HT-29 (cell line): Measurements from ENCODE around the gene PERP. TPM values are rescaled to one million over a fixed set of nuclear protein-coding genes. Genes with fewer than 3 reads are reported as not detected.
"Not testable (repeated sequence)": the region's sequence is repeated elsewhere in the genome, so short reads cannot be mapped to it uniquely, and the experiment has no call there.

Experiments
- DNase-seq: peaks from one replicate; pipeline ENCODE4 v3.0.0-alpha.2; 2015; ENCODE audit warnings: low spot score
- total RNA-seq: library from RNA; depleted of rRNA; stranded (reverse); fragments of >200 nt; shearing (Covaris generic); gene quantifications from 2 replicates; pipeline ENCODE4 v1.2.3, GENCODE V29; 2014; rRNA removed

The PERP gene
- total RNA-seq, result 69.0 and 71.2 TPM in 2 replicates

DNA sequence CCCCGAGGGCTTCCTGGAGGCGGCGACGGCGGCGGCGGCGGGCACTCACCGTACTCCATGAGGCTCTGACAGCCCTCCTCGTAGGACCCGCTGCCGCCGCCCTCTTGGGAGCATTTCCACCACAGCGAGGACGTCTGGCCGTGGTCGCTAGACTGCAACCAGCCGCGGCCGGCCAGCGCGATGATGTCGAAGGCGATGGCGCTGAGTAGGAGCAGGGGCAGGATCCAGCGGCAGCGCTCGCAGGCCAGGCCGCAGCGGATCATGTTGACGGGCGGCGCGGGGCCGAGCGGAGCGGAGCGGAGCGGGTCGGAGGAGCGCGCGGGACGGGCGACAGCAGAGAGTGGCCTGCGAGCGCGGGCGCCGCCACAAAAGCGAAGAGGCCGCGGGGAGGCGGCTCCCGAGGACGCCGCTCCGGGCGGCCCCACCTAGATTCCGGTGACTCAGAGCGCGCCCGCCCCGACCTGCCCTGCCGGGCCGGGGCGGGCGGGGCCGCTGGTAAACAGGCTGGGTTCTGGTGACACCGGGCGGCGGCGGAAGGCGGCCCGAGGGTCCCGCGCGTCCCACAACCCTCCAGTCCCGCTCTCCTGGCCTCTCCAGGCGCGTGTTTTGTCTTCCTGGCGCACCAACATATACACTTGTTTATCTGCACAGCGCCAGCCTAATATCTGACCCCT, at the start of gene PERP:
Gene PERP, minus strand, starts transcription at position 342 of the 674 bp plus-strand sequence. Its CDS starts 79 bp downstream, at position 263.
- DNase-seq, result peak; percentile 88

DNA sequence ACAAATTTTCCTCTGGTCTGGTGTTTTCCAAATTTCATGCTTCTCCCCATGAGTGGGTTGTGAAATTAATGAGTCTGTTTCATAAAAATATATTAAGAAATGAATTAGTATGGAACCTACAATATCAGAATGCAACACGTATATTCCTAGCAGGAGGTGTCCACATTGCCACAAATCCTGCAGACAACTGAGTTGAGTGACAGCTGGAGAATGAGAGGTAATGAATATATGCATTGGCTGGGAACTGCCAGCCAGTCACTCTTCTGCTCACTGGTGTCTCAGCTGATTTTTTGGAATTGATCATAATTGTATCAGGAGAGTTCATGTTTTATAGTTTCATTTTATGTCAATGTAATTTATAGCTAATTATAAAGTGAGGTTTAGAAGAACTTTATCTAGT, 48.2 kb upstream of the PERP start:
- no peak for DNase-seq

DNA sequence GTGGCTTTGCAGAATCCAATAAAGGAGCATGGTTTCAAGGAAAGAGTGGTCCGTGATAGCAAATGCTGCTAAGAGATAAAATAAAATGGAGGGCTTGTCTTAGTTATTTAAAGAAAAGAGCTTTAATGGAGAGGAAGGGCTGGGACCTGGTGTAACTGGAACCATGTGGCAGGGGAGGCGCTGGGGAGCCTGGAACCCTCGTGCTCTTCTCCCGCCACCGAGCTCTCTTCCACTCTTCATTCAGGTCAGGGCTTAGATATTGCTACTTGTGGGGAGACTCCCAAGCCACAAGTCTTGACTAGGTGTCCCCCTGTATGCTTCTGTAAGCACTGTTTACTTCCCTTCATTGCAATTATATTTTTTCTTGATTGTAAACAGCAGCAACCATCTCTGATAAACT, 39.3 kb upstream of the PERP start:
- no peak for DNase-seq

DNA sequence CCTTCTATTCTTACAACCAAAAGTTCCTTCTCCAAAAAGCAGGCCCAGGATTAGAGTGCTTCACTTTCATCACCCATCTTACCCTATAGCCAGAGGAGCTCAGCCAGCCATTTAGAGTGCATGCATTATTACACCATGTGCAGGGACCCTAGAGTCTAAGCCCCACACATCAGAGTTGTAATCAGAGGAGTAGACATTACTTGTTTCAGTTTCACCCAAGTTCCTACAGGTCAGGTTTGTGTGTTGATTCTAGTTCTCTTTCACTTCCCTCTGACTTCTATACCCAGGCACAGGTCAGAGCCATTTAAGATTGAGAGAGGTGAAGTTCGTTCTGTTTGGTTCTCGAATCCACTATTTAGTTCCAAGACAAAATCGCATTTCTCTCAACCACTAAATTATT, 38.2 kb upstream of the PERP start:
- DNase-seq, result no peak

DNA sequence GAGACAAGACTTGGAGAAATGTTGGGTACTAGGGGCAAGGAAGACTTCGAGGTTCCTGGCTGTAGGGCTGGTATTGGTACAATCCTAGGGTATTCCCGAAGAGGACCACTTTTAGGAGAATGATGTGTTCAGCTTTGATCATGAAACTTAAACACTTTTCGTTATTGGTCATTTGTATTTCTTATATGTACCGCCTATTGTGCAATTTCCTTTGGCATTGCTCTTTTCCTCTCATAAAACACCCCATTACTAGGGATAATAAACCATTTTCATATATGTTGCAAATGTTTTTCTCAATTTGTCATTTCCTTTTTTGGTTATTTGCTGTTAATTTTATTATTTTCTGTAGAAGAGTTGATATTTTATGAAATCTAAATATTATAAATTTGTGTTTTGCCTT, 35.6 kb upstream of the PERP start:
- DNase-seq, result no peak

DNA sequence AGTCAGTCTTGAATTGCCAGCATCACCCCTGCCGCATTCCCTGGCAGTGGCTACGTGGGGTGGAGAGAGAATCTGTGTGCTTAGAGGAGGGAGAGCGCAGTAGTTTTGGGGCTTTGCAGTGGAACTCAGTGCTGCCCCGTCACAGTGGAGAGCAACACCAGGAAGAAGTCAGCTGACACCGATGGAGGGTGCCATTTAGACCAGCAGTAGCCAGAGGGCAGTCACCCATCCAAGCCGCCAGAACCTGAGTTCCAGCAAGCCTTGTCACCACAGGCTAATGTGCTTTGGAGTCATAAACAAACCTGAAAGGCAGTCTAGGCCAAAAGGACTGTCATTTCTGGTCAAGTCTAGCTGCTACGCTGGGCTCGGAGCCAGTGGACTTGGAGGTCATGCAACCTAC, 22.0 kb upstream of the PERP start:
- no peak for DNase-seq

DNA sequence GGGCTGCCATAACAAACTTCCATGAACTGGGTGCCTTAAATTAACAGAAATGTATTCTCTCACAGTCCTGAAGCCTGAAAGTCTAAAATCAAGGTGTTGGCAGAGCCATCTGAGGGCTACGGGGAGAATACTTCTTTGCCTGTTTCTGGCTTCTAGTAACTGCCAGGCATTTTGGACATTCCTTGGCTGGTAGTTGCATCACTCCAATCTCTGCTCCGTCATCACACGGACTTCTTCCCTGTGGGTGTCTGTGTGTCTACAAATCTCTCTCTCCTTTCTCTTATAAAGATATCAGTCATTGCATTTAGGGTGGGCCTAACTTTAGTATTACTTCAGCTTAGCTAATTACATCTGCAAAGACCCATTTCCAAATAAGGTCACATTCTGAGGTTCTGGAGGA, 20.9 kb upstream of the PERP start:
- no peak for DNase-seq

DNA sequence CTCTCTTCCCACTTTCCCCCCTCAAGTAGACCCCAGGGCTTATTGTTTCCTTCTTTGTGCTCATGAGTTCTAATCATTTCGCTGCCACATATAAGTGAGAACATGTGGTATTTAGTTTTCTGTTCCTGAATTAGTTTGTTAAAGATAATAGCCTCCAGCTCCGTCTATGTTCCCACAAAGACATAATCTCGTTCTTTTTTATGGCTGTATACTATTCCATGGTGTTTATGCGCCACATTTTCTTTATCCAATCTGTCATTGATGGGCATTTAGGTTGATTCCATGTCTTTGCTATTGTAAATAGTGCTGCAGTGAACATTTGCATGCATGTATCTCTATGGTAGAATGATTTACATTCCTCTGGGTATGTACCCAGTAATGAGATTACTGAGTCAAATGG, 16.9 kb upstream of the PERP start:
- no peak for DNase-seq

DNA sequence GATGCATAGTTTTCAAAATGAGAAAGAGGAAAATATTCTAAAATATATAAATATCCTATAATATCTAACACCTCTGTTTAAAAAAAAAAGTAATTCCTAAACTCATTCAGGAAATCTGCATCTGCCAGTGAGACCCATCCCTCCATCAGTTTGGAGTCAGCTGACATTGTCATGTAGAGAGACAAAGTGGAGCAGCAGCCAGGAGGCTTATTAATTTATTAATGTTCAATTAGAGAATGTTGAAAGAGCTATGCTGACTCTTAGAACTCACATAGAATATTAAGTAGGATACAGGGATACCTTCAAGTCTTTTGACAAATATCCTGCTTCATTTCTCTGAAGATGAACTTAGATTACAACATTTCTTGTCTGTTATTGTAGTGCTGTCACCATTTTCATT, 12.8 kb upstream of the PERP start:
- DNase-seq, result no peak

DNA sequence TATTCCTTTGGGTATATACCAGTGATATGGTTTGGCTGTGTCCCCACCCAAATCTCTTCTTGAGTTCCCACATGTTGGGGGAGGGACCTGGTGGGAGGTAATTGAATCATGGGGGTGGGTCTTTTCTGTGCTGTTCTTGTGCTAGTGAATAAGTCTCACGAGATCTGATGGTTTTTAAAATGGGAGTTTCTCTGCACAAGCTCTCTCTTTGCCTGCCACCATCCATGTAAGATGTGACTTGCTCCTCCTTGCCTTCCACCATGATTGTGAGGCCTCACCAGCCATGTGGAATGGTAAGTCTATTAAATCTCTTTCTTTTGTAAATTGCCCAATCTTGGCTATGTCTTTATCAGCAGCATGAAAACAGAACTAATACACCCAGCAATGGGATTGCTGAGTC, 12.0 kb upstream of the PERP start:
- DNase-seq, result not testable (repeated sequence)

DNA sequence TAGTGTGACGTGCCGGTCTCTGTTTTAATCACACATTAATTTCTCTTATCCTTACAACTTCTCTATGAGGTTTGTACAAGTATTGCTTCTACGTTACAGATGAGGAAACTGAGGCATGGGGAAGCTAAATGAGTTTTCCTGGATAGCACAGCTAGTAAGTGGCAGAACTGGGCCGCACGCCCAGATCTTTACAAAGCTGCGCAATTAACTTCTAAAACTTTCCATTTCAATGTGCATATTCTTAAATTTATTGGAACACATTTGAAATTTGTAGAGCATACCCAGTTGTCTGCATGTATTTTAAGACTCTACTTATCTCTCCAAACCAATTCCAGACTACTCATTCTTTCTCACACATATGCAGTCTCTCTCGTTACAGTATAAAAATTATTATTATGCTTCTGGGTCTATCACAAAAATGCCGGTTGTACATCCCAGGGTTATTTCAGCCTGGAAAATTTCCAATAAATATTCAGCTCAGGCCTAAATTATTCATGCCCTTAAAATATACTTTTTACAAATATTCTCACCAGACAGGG, 10.2 kb upstream of the PERP start:
- DNase-seq, result no peak

DNA sequence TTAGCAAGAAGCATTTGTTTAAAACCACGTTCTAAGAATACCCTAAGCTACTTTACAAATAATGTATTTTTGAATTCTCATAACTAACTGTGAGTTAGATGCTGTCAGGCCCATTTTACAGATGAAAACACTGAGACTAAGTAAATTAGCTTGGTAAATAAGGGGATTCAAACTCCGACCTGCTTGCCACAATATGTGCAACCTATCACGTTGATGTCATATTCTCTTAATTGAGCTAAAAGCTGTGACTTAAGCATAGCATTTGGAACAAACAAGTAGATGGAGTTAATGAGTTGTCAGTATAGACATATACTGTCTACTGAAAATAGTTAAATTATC, 9.4 kb upstream of the PERP start:
- no peak for DNase-seq

DNA sequence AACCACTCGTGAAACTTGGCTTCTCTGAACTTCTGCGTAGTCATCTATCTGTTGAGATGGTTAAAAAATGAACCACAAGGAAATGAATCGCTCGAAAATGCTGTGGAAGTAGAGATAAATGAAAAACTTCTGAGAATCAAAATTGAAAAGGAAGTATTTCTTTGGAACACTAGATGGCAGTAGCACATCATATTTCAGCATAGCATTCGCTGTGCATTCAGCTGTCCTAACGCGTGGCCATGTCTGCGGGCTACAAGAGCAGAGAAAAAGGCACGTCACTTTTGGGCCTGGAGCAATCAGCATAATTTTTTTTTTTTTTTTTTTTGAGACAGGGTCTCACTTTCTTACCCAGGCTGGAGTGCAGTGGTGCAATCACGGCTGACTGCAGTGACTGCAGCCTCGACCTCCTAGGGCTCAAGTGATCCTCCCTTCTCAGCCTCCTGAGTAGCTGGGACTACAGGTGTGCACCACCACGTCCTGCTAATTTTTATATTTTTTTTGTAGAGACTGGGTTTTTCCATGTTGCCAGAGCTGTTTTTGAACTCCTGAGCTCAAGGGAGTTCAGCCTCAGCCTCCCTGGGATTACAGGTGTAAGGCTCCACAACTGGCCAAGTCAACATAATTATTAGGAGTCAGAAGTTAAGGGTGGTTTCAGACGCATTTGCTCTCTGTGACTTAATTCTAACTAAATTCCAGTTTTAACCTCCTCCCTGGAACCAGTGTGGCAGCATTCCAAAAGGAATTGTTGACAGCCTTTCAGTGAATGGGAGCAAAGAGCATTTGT, 8.8 kb upstream of the PERP start:
- peak; percentile 88 for DNase-seq

DNA sequence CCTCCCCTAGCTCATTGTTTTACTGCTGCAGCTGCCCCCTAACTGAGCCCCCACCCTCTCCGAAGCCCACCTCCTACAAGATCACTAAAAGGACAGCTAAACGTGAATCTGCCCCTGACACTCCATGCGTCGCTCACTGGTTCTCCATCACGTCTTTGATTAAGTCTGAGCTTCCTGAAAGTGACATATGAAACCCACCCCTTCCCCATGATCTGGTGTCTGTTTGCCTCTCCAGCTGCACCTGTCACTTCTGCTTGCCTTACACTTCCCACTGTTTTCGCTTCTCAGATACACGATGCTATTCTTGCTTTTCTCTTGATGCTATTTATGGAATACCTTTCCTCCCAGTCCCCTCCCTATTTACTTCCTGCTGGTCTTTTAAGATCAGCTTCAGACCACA, 8.0 kb upstream of the PERP start:
- DNase-seq, result no peak

DNA sequence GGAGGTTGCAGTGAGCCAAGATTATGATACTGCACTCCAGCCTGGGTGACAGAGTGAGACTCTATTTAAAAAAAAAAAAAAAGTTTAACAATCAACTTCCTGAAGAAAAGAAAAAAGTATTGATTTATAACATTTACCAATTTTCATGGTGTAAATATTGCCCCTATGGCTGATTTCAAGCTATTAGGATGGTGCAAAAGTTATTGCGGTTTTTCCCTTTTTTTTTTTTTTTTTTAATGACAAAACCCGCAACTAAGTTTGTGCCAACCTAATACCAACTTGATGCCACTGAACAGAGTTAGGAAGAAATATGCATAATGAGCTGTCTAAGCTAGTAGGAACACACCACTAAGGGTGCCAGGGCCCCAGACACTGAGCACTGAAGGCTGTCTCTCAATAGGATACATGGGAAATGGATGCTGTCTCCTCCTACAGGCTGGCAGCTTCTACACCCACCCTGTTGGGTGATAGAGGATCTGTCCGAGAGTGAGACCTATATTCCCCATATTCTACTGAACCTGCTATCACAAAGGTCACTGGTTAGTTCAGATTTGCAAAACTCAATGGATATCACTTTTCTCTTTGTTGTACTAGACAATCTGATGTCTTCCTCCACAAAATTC, 6.5 kb upstream of the PERP start:
- no peak for DNase-seq

DNA sequence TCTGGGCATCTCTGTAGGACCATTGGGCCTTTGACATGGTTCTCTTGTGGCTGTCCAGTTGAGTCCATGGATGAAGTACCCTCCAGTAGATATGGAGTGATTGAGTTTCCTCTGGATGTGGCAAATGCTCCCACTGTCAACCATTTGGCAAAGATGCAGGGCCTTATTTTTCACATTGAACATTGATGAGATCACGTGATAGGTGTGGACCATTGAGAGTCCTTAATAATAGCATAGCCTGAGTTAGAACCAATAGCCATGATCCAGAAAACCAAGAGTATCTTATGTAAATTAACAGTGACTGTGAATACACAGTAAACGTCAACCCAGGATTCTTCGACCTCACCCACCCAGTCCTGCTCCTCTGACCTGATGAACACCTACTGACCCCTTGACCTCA, 3.0 kb upstream of the PERP start:
- no peak for DNase-seq

DNA sequence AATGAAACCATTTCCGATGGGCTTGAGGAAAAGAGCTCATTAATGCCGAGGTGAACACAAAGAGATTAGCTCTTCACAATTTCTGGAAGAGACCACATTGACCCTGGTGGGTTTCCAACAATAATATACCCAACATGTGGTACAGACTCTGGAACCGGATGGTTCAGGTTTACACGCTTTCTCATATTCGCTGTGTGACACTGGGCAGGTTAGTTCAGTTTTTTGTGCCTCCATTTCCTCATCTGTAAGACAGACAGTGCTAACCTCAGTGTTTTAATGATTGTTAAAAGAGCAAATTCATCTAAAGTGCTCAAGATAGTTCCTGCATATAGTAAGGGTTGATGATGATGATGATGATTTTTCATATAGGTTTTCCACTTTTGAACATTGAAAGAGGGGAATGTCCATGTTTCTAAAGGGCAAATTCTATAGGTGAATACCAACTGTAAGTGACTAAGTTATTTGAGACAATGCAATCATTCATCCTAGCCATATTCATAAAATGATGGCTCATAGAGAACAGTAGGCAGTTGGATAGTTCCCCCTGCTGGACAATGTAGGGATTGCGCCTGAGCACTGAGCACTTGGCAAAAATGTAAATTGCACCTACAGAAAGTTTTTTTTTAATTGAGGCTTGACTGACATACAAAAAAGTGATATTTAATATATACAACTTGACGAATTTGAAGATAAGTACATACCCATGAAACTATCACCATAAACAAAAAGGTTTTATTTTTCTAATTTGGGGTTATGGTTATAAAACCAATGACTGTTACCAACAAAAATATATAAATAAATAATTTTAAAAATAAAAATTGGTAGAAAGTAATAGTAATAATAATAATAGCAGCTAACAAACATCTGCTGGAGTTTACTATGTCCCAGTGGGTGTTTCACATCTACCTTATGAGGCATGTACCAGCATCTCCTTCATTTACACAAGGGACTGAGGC, 2.1 kb upstream of the PERP start:
- DNase-seq, result peak; percentile 93

DNA sequence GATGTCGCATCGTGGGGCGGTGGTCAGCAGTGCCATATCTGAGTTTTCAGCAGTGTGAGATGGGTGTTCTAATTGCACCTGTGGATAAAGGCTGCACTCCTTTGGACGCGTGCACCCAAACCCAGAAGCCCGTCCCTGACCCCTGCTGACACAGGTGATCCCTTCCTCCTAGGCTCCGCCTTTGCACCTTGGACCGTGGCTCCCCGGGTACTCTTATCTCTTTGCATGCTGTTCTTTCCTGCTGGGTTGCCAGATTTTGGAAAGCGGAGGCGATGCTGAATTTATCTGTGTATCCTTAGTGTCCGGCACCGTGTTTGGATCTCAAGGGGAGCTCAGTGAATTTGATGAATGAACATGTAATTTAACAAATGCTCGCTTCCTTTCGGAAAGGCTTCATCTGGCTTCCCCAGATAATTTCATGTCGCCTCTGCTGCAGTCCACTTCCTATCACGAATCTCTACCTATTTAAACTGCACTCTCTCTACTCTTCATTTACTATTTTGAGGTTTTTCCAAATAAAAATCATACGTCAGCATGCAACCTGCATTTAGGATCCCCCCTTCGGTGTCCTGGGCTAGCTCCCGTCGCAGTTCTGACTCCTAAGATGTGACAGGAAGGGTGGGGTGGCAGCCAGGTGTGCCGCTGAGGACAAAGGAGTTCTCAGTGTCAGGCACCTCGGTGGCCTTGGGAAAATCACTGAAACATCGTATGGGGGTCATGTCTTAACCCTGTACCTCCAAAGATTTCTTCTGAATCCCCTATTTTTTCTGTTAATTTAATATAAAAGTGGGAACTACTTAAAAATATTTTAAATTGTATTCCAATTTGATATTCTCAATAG, 753 bp upstream of the PERP start:
- peak; percentile 77 for DNase-seq

DNA sequence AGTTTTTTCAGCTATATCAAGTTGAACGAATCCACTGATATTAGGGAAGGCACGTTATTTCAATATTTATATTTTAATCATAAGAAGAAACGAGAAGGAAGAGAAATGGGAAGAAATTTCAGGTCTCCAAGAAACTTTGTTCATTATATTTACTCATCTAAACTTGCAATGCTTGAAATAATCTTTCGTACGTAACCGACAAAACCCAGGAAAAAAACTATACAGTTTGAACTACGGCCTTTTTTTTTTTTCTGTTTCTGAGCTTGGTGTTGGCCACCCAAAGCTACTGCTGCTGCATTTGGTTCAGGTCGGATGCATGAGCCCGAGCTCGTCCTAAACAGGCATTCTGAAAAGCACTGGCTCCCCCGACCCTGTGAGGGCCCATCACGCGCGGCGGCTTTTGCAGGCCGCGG, 548 bp downstream of the PERP start:
- DNase-seq, result no peak

DNA sequence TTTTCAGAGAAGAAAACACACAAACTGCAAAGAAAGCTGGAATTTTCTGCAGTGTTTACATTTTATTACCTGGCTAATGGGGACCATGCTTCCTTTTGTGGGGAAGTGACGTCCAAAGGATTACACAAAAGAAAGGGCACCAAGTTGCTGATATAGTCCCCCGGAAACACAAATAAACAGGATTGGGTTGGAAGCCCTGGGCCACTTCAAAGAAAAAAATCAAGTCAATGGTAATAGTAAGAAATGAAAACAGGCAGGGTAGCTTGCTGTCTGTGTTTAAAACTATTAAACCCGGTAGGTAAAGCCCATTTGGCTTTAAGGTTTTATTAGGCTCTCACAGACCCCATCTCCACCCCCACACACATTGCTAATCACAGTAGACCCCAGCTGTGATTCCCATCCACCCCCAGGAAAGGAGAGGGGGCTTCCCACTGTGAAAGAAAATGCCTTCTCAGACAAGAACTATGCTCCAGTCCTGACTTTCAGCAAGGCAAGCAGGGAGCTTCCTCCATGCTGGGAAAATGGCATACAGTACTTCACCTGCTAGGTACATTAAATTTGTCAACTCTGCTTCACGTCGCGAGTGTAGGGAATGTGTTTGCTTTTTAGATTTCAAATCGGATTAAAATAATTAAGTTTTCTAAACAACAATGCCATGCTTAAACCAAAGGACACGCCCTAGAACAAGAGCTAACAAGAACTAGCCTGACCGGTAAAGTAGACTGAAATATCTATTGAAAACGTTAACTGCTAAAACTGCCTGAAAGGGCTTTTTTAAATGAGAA, 1.1 kb downstream of the PERP start:
- peak; percentile 61 for DNase-seq
